ENCODE data around the gene ZNF655.
"Not testable (repeated sequence)": the region's sequence is repeated elsewhere in the genome, so short reads cannot be mapped to it uniquely, and the experiment has no call there.

ZNF655 gene

GRCh38 chr7:99558306-99559174 is at the start of gene ZNF655:
Gene ZNF655, plus strand, starts transcription at chr7:99558642. Its CDS starts 1,918 bp downstream, at chr7:99560560.
- DNase-seq = peak; percentile 85 to 86

- DNase-seq = no peak
Measured at GRCh38 chr7:99514050-99514449, 44.4 kb upstream of the ZNF655 start.

GRCh38 chr7:99521399-99521798 is 37.0 kb upstream of the ZNF655 start:
- DNase-seq = no peak

- peak in 1 of 2 experiments; percentile 29 for DNase-seq
Measured at GRCh38 chr7:99525713-99526440, 32.6 kb upstream of the ZNF655 start.

GRCh38 chr7:99531354-99531765 is 27.1 kb upstream of the ZNF655 start:
- no peak for DNase-seq

GRCh38 chr7:99535667-99536066 is 22.8 kb upstream of the ZNF655 start:
- DNase-seq = no peak

GRCh38 chr7:99539213-99539811 is 19.1 kb upstream of the ZNF655 start:
- no peak for DNase-seq

GRCh38 chr7:99540542-99540941 is 17.9 kb upstream of the ZNF655 start:
- DNase-seq = no peak

GRCh38 chr7:99541212-99541611 is 17.2 kb upstream of the ZNF655 start:
- DNase-seq = no peak

GRCh38 chr7:99543081-99543671 is 15.3 kb upstream of the ZNF655 start:
- no peak for DNase-seq

- DNase-seq = no peak
Measured at GRCh38 chr7:99543916-99544315, 14.5 kb upstream of the ZNF655 start.

- not testable (repeated sequence) for DNase-seq
Measured at GRCh38 chr7:99545308-99545707, 13.1 kb upstream of the ZNF655 start.

GRCh38 chr7:99549545-99549944 is 8.9 kb upstream of the ZNF655 start:
- DNase-seq = not testable (repeated sequence)

- DNase-seq = no peak
Measured at GRCh38 chr7:99551334-99551733, 7.1 kb upstream of the ZNF655 start.

GRCh38 chr7:99551767-99552463 is 6.5 kb upstream of the ZNF655 start, which contains the start of gene FAM200A:
Gene FAM200A, minus strand, starts transcription at chr7:99552114. Its CDS starts 3,707 bp downstream, at chr7:99548407.
- DNase-seq = peak; percentile 81 to 84

GRCh38 chr7:99553039-99553438 is 5.4 kb upstream of the ZNF655 start:
- DNase-seq = no peak

- no peak for DNase-seq
Measured at GRCh38 chr7:99554939-99555338, 3.5 kb upstream of the ZNF655 start.

GRCh38 chr7:99557196-99557607 is 1.2 kb upstream of the ZNF655 start:
- no peak for DNase-seq

- DNase-seq = no peak
Measured at GRCh38 chr7:99557940-99558305, 519 bp upstream of the ZNF655 start.

GRCh38 chr7:99559175-99559915 is 903 bp downstream of the ZNF655 start:
- no peak for DNase-seq

GRCh38 chr7:99560834-99561736 is 2.6 kb downstream of the ZNF655 start:
- DNase-seq = no peak

Data from activated CD4-positive, alpha-beta T cell treated with anti-CD3 and anti-CD28 coated beads, Interleukin-2, amount 50 U/mL, for 48 hours (primary cell).